Measurements from ENCODE around the gene ARMC7. TPM values are rescaled to one million over a fixed set of nuclear protein-coding genes. Genes with fewer than 3 reads are reported as not detected.

Gene ARMC7
- total and polyA plus RNA-seq, 2 donors (not counting 1 experiment from before 2014, with no cell fraction given), result 10.4 to 15.9 TPM

GRCh38 chr17:75061618-75062017, 48.2 kb upstream of the ARMC7 start:
- H3K4me3 Mint-ChIP-seq, result no peak overlapping the region
- Histone ChIP-seq H3K27me3 (replicated peaks in 1 of 4; ENCODE audit: control extremely low read depth in 1 of 4, control insufficient read depth in 3 of 4, insufficient read depth in 4 of 4, low read length in 3 of 4) (no peaks in the 10 kb centered on the region), H3K9ac (ENCODE audit: low read length) (no peak overlapping the region), H3K4me3 (ENCODE audit: control extremely low read depth in 1 of 5, extremely low read depth in 1 of 5, insufficient read depth in 1 of 5, low read depth in 2 of 5, low read length in 4 of 5) (no peak overlapping the region), H3K36me3 (replicated peaks in 1 of 2; ENCODE audit: control extremely low read depth in 1 of 2, control insufficient read depth in 1 of 2, extremely low read depth in 1 of 2, insufficient read depth in 2 of 2, low read length in 1 of 2) (peaks cover 0 to 54% of the 10 kb centered on the region in 2 experiments), H3K9me3 (ENCODE audit: control extremely low read depth in 1 of 3, control insufficient read depth in 2 of 3, insufficient read depth in 1 of 3, low read length in 2 of 3) (no peaks in the 10 kb centered on the region), H3K4me2 (replicated peaks; ENCODE audit: low read depth, low read length, poor library complexity, severe bottlenecking) (no peak overlapping the region), H3K27ac (ENCODE audit: low read length in 2 of 2) (no peak overlapping the region), H4K20me1 (ENCODE audit: control insufficient read depth, insufficient read depth, low read length, poor library complexity, severe bottlenecking) (no peaks in the 10 kb centered on the region), H3K79me2 (ENCODE audit: control insufficient read depth, insufficient read depth, low read length) (peaks cover 5% of the 10 kb centered on the region), H2AFZ (ENCODE audit: insufficient read depth, low read depth, low read length, poor library complexity, severe bottlenecking) (no peak overlapping the region), H3K4me1 (ENCODE audit: control insufficient read depth in 2 of 2, insufficient read depth in 2 of 2, low read length in 2 of 2) (no peaks in the 10 kb centered on the region)
- no peak for ATAC-seq (ENCODE audit: low read depth)
- H3K27ac Mint-ChIP-seq, result no peak overlapping the region
- H3K4me1 Mint-ChIP-seq, result no peaks in the 10 kb centered on the region
- H3K27me3 Mint-ChIP-seq, result no peaks in the 10 kb centered on the region
- CTCF ChIA-PET, result interaction anchor here (0.7 to 2.1 kb wide), 6 partner anchors 55 to 189 kb away, joined by 3 to 10 read pairs (median 3); partner anchors contain the start of gene FDXR
- POLR2A ChIA-PET, result no interaction called here
- no peaks in the 10 kb centered on the region for H3K9me3 Mint-ChIP-seq (ENCODE audit: insufficient read depth)
- no peak for DNase-seq
- no peak for TF ChIP-seq CTCF (IDR thresholded peaks at IDR 0.05)
- no peak for TF ChIP-seq EZH2 (IDR thresholded peaks at IDR 0.05; ENCODE audit: borderline replicate concordance, insufficient read depth, low read depth, low read length, poor library complexity, severe bottlenecking)
- 99% methylated on average over 7 of the region's 8 CpGs for WGBS (ENCODE audit: insufficient coverage)
- intact Hi-C loops (cut with micrococcal nuclease), result no loop called here

GRCh38 chr17:75063201-75063600, 46.6 kb upstream of the ARMC7 start:
- ChIA-PET CTCF (no interaction called here), POLR2A (interaction anchor here (0.6 kb wide), 1 partner anchor 1001 kb away, joined by 10 read pairs; no protein-coding TSS in a partner anchor)
- Mint-ChIP-seq H3K27ac (no peak overlapping the region), H3K9me3 (ENCODE audit: insufficient read depth) (no peaks in the 10 kb centered on the region), H3K4me1 (no peaks in the 10 kb centered on the region), H3K27me3 (no peaks in the 10 kb centered on the region), H3K4me3 (no peak overlapping the region)
- H2AFZ ChIP-seq (ENCODE audit: insufficient read depth, low read depth, low read length, poor library complexity, severe bottlenecking), result no peak overlapping the region
- H3K27me3 ChIP-seq (replicated peaks in 1 of 4; ENCODE audit: control extremely low read depth in 1 of 4, control insufficient read depth in 3 of 4, insufficient read depth in 4 of 4, low read length in 3 of 4), result no peaks in the 10 kb centered on the region
- peaks cover 0 to 54% of the 10 kb centered on the region in 2 experiments for H3K36me3 ChIP-seq (replicated peaks in 1 of 2; ENCODE audit: control extremely low read depth in 1 of 2, control insufficient read depth in 1 of 2, extremely low read depth in 1 of 2, insufficient read depth in 2 of 2, low read length in 1 of 2)
- intact Hi-C loops (cut with micrococcal nuclease), result no loop called here
- no peak overlapping the region for H3K27ac ChIP-seq (ENCODE audit: low read length in 2 of 2)
- H3K79me2 ChIP-seq (ENCODE audit: control insufficient read depth, insufficient read depth, low read length), result no peaks in the 10 kb centered on the region
- no peaks in the 10 kb centered on the region for H3K4me1 ChIP-seq (ENCODE audit: control insufficient read depth in 2 of 2, insufficient read depth in 2 of 2, low read length in 2 of 2)
- no peaks in the 10 kb centered on the region for H3K9me3 ChIP-seq (ENCODE audit: control extremely low read depth in 1 of 3, control insufficient read depth in 2 of 3, insufficient read depth in 1 of 3, low read length in 2 of 3)
- H4K20me1 ChIP-seq (ENCODE audit: control insufficient read depth, insufficient read depth, low read length, poor library complexity, severe bottlenecking), result no peaks in the 10 kb centered on the region
- no peak overlapping the region for H3K4me3 ChIP-seq (ENCODE audit: control extremely low read depth in 1 of 5, extremely low read depth in 1 of 5, insufficient read depth in 1 of 5, low read depth in 2 of 5, low read length in 4 of 5)
- H3K4me2 ChIP-seq (replicated peaks; ENCODE audit: low read depth, low read length, poor library complexity, severe bottlenecking), result no peak overlapping the region
- ATAC-seq (ENCODE audit: low read depth) (no peak), DNase-seq (no peak)
- H3K9ac ChIP-seq (ENCODE audit: low read length), result no peak overlapping the region
- 98% methylated on average over 13 of the region's 13 CpGs for WGBS (ENCODE audit: insufficient coverage)
- TF ChIP-seq EZH2 (IDR thresholded peaks at IDR 0.05; ENCODE audit: borderline replicate concordance, insufficient read depth, low read depth, low read length, poor library complexity, severe bottlenecking) (no peak), CTCF (IDR thresholded peaks at IDR 0.05) (no peak)

Measured in B cell (primary cell).